Measurements from ENCODE around the gene ZMYM2.

The ZMYM2 gene

DNA sequence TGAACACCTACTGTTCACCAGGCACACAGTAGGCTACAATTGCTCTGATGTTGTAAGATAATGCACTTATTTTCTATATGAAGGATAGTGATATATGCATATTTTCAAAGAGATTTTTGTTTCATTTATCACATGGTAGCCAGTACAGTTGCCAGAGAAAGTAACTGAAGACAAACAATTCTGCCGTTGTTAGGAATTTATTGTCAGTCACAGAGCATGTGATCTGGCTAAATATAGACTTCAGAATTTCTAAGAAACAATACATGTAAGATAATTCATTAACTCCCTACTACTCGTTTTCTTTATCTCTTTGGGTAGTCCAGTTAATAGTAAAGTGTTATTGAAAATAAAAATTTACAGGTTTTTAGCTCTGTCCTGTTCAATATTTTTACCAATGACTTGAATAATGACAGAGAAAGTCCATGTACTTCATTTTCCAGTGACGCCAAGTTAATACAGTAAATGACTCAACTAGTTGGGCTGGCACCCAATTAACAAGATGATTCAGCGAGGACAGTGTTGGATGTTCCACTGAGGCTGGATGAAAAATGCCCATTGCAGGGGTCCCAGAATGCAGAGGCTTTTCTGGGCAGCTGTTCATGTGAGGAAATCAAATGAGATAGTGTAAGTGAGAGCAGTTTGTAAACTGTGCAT is 166.7 kb downstream of the ZMYM2 start:
- TF ChIP-seq, protein P1, sequence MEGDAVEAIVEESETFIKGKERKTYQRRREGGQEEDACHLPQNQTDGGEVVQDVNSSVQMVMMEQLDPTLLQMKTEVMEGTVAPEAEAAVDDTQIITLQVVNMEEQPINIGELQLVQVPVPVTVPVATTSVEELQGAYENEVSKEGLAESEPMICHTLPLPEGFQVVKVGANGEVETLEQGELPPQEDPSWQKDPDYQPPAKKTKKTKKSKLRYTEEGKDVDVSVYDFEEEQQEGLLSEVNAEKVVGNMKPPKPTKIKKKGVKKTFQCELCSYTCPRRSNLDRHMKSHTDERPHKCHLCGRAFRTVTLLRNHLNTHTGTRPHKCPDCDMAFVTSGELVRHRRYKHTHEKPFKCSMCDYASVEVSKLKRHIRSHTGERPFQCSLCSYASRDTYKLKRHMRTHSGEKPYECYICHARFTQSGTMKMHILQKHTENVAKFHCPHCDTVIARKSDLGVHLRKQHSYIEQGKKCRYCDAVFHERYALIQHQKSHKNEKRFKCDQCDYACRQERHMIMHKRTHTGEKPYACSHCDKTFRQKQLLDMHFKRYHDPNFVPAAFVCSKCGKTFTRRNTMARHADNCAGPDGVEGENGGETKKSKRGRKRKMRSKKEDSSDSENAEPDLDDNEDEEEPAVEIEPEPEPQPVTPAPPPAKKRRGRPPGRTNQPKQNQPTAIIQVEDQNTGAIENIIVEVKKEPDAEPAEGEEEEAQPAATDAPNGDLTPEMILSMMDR (IDR thresholded peaks at IDR 0.05; ENCODE audit: insufficient read depth, low read depth, low read length, missing control alignments): no peak
- peak; percentile 62 for DNase-seq (ENCODE audit: low read depth)

DNA sequence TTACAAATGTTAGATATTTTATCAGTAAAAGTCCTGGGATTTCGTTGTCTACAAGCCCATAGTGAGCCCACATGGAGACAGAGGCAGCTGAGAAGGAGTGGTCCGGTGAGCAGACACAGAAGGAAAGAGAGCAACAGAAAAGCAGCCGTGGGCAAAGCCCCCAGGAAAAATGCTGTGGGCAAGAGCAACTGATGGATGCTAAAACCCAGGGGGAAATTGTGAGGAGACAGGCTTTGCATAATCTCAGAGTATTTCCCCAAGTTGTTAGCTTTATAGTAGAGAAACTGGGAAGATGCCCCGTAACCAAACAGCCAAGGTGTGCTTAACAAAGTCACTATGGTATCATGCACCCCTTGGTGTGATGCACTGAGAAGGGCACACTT is 167.2 kb downstream of the ZMYM2 start:
- DNase-seq (ENCODE audit: low read depth): no peak
- no peak overlapping the region for H3K4me3 ChIP-seq (ENCODE audit: low read length)
- TF ChIP-seq, protein P1 (IDR thresholded peaks at IDR 0.05; ENCODE audit: insufficient read depth, low read depth, low read length, missing control alignments): no peak

More for the DNA sequence above, 166.7 kb downstream of the ZMYM2 start:
- H3K4me3 ChIP-seq (ENCODE audit: low read length): no peak overlapping the region

DNA sequence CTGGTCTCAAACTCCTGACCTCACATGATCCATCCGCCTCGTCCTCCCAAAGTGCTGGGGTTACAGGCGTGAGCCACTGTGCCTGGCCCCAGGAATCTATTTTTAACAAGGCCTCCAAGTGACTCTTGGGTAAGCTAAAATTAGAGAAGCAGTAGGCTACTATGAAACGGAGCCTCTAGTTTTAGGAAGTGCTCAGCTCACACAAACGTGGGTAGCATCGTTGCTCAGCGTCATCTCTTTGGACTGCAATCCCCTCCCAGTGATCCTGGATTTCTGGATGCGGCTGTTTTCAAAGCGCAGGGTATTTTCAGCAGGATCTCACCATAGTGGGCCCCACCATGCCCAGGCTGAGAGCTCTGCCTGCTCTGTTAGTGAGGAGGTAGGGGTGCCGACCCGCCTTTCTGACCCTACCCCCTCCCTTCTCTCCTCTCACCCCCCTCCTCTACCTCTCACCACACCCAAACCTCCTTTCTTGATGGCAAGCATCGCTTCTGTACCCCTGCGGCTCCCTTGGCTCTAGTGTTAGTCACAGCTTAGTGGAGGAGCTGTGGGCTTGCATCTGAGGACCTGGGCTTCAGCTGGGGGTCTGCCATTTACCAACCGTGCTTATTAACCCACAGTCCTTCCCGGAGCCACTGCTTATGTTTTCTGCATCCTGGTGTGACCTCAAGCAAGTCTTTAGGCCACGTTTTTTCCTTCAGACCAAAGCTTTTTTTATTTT is 168.2 kb downstream of the ZMYM2 start:
- no peak for DNase-seq (ENCODE audit: low read depth)
- TF ChIP-seq, protein P1 (IDR thresholded peaks at IDR 0.05; ENCODE audit: insufficient read depth, low read depth, low read length, missing control alignments): no peak
- H3K4me3 ChIP-seq (ENCODE audit: low read length): no peak overlapping the region

DNA sequence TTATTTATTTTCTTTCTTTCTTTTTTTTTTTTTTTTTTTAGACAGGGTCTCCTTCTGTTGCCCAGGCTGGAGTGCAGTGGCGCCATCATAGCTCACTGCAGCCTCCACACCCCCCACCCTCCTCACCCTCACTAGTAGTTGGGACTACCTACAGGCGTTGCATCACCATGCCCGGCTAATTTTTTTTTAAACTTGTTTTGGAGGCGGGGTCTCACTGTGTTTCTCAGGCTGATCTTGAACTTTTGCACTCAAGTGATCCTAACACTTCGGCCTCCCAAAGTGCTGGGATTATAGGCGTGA is 168.7 kb downstream of the ZMYM2 start:
- peak overlapping the region; percentile 49 for H3K4me3 ChIP-seq (ENCODE audit: low read length)
- TF ChIP-seq, protein P1 (IDR thresholded peaks at IDR 0.05; ENCODE audit: insufficient read depth, low read depth, low read length, missing control alignments): no peak
- no peak for DNase-seq (ENCODE audit: low read depth)

DNA sequence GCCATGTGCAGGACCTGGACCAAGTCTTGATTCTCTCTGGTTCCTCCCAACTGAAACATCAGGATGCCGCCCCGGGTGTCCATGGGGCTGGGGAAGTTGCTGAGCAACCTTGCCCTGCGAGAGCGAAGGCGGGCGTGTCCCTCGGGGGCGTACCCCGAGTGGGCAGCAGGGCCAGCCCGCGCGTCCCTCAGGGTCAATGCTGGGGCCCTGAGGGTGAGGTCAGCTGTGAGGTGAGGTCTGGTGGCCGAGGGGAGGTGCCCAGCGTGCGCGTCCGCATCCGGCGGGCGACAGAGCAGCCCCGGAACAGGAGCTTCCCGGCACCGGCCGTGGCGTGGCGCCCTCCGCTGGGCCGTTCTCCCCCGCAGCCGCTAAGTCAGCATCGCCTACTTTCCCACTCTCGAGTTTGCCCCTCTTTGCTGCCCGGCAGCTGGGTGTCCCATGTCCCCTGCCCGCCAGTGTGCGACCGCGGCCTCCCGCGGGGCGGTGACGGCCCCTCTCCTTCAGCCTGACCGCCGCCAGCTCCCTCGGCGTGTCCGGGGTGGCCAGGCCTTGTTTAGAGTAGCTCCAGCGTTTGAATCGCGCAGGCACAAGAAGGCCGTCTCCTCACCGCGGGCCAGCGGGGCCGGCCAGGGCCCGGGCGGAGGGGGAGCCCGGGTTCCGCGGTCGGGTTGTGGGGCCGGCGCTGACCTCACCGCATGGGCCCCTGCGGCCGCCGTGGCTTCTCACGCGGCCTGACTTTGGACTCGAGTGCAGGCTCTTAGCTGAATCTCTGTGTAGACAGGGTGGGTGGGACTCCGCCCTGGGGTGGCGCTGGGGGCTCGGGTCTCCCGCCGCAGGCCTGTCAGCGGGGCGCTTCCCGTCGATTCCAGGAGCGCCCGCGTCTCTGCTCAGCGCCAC is 169.3 kb downstream of the ZMYM2 start:
- TF ChIP-seq, protein P1 (IDR thresholded peaks at IDR 0.05; ENCODE audit: insufficient read depth, low read depth, low read length, missing control alignments): peak; percentile 27
- peak; percentile 38 for DNase-seq (ENCODE audit: low read depth)
- peak overlapping the region; percentile 49 for H3K4me3 ChIP-seq (ENCODE audit: low read length)

DNA sequence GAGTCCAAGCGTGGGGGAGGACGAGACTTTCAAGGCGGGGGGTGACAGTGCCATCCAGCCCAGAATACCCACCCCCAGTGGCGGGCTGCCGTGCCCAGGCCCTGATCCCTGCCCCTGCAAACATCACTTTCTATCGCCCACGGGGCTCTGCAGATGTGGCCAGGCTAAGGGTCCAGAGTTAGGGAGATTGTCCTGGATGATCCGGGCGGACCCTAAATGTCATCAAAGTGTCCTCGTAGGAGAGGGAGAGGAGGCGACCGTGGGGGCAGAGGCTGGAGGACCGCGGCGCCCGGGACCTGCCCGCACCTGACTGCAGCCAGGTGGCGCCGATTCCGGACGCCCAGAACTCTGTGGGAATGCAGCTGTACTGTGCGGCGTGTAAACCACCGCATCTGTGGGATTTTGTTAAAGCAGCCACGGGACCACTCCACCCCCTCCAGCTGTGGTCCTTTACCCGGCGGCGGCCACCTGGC is 170.0 kb downstream of the ZMYM2 start:
- peak overlapping the region; percentile 49 for H3K4me3 ChIP-seq (ENCODE audit: low read length)
- peak; percentile 18 for DNase-seq (ENCODE audit: low read depth)
- TF ChIP-seq, protein P1 (IDR thresholded peaks at IDR 0.05; ENCODE audit: insufficient read depth, low read depth, low read length, missing control alignments): peak; percentile 49

Measured in epithelial cell of esophagus (primary cell).